ENCODE measurements around the gene TMEM176B. TPM values are rescaled to one million over a fixed set of nuclear protein-coding genes. Genes with fewer than 3 reads are reported as not detected.

Gene TMEM176B
- total and polyA plus RNA-seq, 8 donors, result 6.1 to 57.2 (median 15.5) TPM

- H3K36me3 ChIP-seq, result no peaks in the 10 kb centered on the region
- intact Hi-C loops (cut with DNase I), result no loop called here
- no peaks in the 10 kb centered on the region for H3K4me1 ChIP-seq
- H3K4me3 ChIP-seq, result no peak overlapping the region
- no peak for DNase-seq
- TF ChIP-seq, protein P1, sequence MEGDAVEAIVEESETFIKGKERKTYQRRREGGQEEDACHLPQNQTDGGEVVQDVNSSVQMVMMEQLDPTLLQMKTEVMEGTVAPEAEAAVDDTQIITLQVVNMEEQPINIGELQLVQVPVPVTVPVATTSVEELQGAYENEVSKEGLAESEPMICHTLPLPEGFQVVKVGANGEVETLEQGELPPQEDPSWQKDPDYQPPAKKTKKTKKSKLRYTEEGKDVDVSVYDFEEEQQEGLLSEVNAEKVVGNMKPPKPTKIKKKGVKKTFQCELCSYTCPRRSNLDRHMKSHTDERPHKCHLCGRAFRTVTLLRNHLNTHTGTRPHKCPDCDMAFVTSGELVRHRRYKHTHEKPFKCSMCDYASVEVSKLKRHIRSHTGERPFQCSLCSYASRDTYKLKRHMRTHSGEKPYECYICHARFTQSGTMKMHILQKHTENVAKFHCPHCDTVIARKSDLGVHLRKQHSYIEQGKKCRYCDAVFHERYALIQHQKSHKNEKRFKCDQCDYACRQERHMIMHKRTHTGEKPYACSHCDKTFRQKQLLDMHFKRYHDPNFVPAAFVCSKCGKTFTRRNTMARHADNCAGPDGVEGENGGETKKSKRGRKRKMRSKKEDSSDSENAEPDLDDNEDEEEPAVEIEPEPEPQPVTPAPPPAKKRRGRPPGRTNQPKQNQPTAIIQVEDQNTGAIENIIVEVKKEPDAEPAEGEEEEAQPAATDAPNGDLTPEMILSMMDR (IDR thresholded peaks at IDR 0.05), result no peak
- peaks cover 0 to 7% of the 10 kb centered on the region in 2 donors for H3K27me3 ChIP-seq
- no peak for ATAC-seq
- no peaks in the 10 kb centered on the region for H3K9me3 ChIP-seq
- H3K27ac ChIP-seq, result no peak overlapping the region
These were observed 29.3 kb upstream of the TMEM176B start for GRCh38 chr7:150829426-150829825.

DNA sequence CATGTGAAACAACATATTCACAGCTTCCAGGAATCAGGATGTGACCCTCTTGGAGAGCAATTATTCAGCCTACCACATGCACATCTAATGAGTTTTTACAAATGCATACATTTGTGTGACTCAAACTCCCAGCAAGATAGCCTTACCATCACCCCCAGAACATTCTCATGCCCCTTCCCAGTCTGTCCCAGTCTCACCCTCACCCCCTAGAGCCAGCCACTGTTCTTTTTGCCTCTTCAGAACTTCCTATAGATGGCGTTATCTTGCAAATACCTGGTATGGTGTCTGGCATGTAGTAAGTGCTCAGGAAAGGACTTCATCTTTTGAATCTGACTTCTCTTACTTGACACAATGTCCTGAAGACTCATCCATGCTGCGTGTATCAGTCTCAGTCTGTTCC lies 28.2 kb upstream of the TMEM176B start:
- DNase-seq (no peak), ATAC-seq (no peak)
- Histone ChIP-seq H3K36me3 (no peaks in the 10 kb centered on the region), H3K9me3 (no peaks in the 10 kb centered on the region), H3K4me1 (no peaks in the 10 kb centered on the region), H3K4me3 (no peak overlapping the region), H3K27me3 (peaks cover 0 to 7% of the 10 kb centered on the region in 2 donors), H3K27ac (no peak overlapping the region)
- TF ChIP-seq, protein P1 (IDR thresholded peaks at IDR 0.05), result no peak
- intact Hi-C loops (cut with DNase I), result no loop called here

DNA sequence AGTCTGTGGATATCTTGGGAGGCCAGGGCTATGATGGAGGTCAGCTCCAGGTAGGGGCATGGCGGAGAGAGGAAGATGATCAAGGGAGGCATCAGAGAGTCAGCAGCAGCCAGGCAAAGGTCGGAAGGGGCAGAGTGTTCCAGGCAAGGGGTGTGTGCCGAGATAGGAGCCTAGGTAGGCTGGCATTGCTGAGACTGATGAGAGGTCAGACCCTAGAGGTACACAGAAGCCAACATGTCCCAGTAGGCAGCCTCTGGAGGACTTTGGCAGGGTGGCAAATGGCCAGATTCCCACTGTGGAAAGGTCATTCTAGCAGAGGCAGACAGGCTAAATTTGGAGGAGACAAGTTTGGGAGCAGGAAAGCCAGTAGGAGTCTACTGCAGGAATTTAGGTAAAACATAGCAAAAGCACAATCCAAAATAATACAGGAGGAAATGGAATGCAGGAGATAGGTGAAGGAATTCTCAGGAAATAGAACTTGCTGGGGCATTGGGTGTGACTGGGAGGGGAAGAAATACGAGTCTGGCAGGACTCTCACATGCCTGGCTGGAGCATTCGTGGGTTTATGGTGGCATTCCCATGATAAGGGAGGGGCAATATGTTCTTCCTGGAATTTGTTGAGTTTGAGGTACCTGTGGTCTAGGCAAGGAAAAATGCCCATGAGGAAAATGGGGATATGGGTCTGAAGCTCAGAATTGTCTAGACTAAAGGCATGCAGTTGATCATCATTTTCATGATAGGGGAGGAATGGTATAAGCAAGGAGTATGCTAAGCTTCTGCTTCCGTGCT lies 26.1 kb upstream of the TMEM176B start:
- Histone ChIP-seq H3K36me3 (no peaks in the 10 kb centered on the region), H3K27ac (no peak overlapping the region), H3K4me1 (no peaks in the 10 kb centered on the region), H3K27me3 (no peaks in the 10 kb centered on the region), H3K4me3 (no peak overlapping the region), H3K9me3 (no peaks in the 10 kb centered on the region)
- DNase-seq (no peak), ATAC-seq (no peak)
- TF ChIP-seq, protein P1 (IDR thresholded peaks at IDR 0.05), result no peak
- intact Hi-C loops (cut with DNase I), result no loop called here

DNA sequence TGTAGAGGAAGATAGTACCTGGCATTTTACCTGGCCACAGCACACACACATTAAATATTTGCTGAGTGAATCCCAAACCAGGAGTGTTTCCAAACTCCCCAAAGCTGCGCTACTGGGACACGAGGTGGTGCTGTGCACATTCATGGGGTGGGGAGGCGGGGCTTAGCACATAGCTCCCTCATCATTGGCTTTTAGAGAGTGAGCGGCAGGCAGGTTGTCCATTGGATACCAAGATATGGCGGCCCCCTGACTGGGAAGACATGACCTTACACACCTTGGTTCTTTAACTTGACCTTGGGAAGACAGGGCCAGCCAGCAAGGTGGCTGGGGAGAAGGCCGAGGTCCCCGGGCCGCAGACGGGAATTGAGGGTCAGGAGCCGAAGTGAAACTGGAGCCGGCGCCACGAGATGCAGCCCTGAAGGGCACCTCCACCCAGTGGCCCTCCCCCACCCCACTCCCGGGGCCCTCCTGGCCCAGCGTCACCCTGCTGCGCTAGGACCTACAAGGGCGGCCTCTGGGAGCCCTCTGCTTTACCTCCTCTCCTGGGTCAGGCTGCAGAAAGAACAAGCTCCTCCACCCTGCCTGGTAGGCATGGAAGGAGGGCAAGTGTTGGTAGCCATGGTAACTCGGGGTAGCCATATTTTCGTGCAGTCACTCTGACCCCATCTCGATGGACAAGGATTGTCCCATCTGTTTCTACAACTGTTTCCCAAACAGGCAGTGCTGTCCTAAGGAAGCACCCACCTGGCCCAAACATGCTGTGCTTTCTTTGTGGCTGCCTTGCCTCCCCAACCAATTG lies 24.4 kb upstream of the TMEM176B start:
- DNase-seq (no peak), ATAC-seq (no peak)
- Histone ChIP-seq H3K4me1 (no peaks in the 10 kb centered on the region), H3K27me3 (no peaks in the 10 kb centered on the region), H3K9me3 (no peaks in the 10 kb centered on the region), H3K36me3 (no peaks in the 10 kb centered on the region), H3K4me3 (no peak overlapping the region), H3K27ac (no peak overlapping the region)
- TF ChIP-seq, protein P1 (IDR thresholded peaks at IDR 0.05), result no peak
- intact Hi-C loops (cut with DNase I), result no loop called here

DNA sequence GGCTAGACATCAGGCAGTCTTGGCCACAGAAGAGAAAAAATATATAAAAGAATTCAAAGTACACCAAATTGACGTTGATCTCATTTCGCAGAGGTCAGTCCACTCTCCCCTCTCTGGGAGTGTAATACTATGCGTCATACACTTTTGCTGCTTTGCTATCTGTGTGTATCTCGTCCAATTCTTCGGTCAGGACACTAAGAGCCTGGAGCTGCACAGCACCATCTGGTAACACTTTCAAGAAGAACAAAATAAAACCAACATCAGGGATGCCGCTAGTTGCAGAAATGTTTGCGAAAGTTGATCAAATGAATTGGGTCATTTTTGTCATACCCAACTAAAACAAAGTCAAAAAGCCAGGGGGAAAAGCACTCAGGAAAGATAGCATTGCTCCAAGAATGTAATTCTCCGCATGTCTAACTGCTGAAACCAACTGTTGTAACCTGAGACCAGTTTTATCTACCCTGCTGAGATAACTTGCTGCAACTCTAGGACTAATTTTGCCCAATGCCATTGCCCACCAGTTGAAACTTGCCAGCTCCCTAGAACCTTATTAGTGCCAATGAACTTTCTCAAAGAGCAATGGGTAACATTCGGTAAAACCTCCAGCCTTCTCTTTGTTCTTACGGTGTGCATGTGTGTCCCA lies 23.4 kb upstream of the TMEM176B start:
- ATAC-seq (peak; percentile 46), DNase-seq (no peak)
- Histone ChIP-seq H3K4me1 (no peaks in the 10 kb centered on the region), H3K9me3 (no peaks in the 10 kb centered on the region), H3K4me3 (no peak overlapping the region), H3K36me3 (no peaks in the 10 kb centered on the region), H3K27me3 (no peaks in the 10 kb centered on the region), H3K27ac (no peak overlapping the region)
- TF ChIP-seq, protein P1 (IDR thresholded peaks at IDR 0.05), result no peak
- intact Hi-C loops (cut with DNase I), result no loop called here

Data from left lung (tissue), 10 donors.